Measurements from ENCODE around the gene SLC22A4. TPM values are rescaled to one million over a fixed set of nuclear protein-coding genes. Genes with fewer than 3 reads are reported as not detected.
A peak's percentile ranks its signal among the peaks of the same experiment; 100 is the strongest.

SLC22A4 gene
- total RNA-seq, 3 donors from 2014 or later: 2.7 to 13.4 (median 3.6) TPM

DNA sequence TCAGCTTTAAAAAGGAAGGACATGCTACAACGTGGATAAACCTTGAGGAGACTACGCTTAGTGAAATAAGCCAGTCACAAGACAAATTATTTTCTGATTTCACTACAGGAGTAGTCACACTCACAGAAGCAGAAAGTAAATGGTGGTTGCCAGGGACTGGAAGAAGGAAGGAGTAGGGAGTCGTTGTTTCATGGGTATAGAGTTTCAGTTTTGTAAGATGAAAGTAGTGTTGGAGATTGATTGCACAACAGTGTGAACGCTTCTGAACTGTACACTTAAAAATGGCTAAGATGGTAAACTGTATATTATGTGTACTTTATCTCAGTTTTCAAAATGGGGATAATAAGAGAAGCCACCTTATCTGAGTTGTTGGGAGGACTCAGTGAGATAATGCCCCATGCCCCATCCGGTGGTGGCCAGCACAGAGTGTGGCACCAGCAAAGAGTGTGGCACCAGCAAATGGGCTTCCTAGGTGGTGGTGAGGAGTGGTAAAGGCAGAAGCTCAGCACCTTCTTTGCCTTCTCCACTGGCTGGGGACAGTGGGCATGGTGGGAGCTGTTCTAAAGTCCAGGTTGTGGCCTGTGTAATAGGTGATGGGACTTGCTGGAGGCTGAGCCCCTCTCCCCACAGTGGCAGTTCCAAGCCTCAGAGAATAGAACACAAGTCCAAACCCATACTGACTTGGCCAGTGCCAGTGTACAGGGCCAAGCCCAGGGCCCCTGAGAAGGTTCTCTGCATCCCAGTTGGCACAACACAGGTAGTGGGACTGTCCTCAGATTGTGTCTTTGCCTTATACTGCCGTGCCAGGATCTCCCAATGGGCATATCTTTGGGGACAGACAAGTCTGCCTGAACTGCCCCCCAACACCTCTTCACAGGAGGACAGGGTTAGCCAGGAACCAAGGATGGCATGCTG lies 4.4 kb downstream of the SLC22A4 start:
- H3K4me1 ChIP-seq (ENCODE audit: low read depth): peaks cover 25% of the 10 kb centered on the region
- intact Hi-C loops (cut with DNase I, micrococcal nuclease): no loop called here
- no peaks in the 10 kb centered on the region for H3K9me3 ChIP-seq
- H3K36me3 ChIP-seq (ENCODE audit: low read depth): no peaks in the 10 kb centered on the region
- DNase-seq: no peak
- TF ChIP-seq, protein P1, sequence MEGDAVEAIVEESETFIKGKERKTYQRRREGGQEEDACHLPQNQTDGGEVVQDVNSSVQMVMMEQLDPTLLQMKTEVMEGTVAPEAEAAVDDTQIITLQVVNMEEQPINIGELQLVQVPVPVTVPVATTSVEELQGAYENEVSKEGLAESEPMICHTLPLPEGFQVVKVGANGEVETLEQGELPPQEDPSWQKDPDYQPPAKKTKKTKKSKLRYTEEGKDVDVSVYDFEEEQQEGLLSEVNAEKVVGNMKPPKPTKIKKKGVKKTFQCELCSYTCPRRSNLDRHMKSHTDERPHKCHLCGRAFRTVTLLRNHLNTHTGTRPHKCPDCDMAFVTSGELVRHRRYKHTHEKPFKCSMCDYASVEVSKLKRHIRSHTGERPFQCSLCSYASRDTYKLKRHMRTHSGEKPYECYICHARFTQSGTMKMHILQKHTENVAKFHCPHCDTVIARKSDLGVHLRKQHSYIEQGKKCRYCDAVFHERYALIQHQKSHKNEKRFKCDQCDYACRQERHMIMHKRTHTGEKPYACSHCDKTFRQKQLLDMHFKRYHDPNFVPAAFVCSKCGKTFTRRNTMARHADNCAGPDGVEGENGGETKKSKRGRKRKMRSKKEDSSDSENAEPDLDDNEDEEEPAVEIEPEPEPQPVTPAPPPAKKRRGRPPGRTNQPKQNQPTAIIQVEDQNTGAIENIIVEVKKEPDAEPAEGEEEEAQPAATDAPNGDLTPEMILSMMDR (IDR thresholded peaks at IDR 0.05): no peak
- no peak overlapping the region for H3K4me3 ChIP-seq
- no peak for ATAC-seq

DNA sequence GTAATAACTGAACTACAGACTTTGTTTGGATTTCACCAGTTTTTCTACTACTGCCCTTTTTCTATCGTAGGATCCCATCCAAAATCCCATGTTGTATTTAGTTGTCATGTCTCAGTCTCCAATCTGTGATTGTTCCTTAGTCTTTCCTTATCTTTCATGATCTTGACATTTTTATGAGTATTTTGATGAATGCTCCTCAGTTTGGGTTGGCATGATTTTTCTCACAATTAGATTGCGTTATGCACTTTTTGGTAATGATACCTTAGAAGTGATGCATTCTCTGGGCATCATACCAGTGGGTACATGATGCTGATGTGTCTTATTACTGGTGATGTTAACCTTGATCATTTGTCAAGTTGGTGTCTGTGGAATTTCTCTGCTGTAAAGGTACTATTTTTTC lies 5.7 kb downstream of the SLC22A4 start:
- ATAC-seq (no peak), DNase-seq (no peak)
- H3K36me3 ChIP-seq (ENCODE audit: low read depth): no peaks in the 10 kb centered on the region
- TF ChIP-seq, protein P1 (IDR thresholded peaks at IDR 0.05): no peak
- peaks cover 2% of the 10 kb centered on the region for H3K9me3 ChIP-seq
- peaks cover 22% of the 10 kb centered on the region for H3K4me1 ChIP-seq (ENCODE audit: low read depth)
- intact Hi-C loops (cut with DNase I, micrococcal nuclease): no loop called here
- no peak overlapping the region for H3K4me3 ChIP-seq

DNA sequence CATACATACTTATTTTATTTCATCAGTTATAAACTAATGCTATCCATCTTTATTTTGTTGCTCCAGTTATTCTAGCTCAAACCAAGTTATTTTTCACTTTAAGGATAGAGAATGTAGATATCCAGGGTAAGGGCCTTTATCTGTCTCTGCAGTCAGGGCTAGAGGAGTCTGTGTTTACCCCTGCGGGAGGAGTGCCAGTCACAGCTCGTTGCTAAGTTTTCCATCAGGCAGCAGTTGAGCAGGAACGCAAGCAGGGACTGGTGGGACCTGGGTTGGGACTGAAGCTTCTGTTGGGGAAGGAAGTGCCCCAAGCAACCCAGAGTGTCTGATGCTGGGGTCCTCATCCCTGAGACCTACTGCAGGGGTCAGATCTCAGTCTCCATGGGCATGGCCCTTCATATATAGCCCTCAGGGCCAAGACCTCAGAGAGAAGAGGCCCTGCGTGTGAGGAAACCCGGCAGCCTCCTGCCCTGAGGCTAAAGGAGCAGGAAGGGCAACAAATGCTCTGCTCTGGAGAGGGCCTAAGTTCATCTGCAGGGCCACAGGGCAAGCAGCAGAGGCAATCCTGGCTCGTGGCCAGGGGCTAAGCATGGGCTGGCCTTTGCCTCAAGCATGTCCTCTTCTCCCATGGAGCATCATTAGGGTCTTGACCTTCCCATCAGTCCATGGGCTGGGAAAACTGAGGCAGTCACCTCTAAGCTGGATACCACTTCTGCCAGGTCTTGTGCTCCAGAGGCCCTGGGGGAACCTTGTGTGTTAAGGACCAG lies 6.6 kb downstream of the SLC22A4 start:
- ATAC-seq (peak; percentile 34), DNase-seq (no peak)
- intact Hi-C loops (cut with DNase I, micrococcal nuclease): no loop called here
- H3K4me3 ChIP-seq: no peak overlapping the region
- peaks cover 9% of the 10 kb centered on the region for H3K9me3 ChIP-seq
- TF ChIP-seq, protein P1 (IDR thresholded peaks at IDR 0.05): no peak
- H3K4me1 ChIP-seq (ENCODE audit: low read depth): peaks cover 16% of the 10 kb centered on the region
- no peaks in the 10 kb centered on the region for H3K36me3 ChIP-seq (ENCODE audit: low read depth)

DNA sequence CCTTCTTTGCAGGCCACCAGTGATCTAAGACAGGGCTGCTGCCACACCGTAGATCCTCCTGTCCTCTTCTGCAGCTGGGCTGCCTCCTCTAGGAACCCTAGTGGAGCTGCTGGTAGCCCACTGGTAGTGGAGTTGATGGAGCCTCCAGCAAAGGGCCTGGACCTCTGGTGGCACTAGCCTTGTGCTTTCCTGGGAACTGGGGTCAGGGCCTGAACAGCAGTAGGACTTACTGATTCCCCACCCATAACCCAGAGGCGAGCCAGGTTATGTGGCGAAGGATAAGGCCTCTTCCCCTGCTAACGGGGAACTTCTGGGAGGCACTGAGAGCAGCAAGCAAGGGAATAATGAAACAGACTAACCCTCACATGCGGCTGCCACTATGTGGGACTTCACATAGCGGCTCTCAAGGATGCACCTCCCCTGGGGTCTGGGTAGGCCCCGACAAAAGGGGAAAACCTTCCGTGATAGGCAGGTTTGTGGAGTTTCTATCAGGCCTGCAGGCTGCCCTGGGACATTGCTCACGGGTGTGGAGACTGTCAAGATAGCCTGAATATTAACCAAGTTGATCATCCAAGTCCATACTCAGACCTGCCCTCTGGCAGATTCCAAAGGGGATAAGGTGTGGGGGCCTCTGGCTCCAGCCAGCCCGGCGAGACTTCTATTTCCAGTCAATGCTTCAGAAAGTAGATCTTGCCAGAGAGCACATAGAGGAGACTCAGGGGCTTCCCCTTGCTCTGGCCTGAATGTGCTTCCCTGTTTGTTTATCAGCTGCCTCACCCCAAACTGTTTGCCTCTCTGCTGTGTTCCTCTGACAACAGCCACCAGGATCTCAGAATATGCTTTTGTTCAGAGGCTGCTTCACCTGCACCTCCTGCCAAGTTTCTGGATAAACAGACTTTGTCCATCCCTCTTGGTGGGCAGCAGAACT lies 7.4 kb downstream of the SLC22A4 start:
- TF ChIP-seq, protein P1 (IDR thresholded peaks at IDR 0.05): no peak
- intact Hi-C loops (cut with DNase I, micrococcal nuclease): no loop called here
- H3K36me3 ChIP-seq (ENCODE audit: low read depth): no peaks in the 10 kb centered on the region
- H3K4me1 ChIP-seq (ENCODE audit: low read depth): peaks cover 16% of the 10 kb centered on the region
- peaks cover 9% of the 10 kb centered on the region for H3K9me3 ChIP-seq
- ATAC-seq: peak; percentile 96
- H3K4me3 ChIP-seq: no peak overlapping the region
- peak in 1 of 3 donors; percentile 50 for DNase-seq

DNA sequence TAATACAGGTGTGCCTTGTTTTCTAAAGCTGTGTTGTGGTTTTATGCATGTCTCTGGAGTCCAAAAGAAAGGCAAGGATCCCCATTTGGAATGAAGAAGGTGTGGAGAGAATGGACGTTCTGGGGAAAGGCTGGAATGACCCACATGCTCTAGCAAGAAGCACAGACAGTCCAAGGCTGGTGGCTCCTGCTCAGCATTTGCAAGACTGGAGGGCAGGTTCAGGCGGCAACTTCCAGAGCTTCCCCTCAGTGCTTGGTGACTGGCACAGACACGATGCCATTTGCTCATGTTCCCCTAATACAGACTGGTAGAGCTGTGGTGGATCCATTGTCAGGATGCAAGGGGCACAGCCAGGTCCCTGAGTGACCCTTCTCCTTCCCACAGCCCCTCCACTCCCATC lies 8.2 kb downstream of the SLC22A4 start:
- no peak for ATAC-seq
- DNase-seq: no peak
- Histone ChIP-seq H3K4me1 (ENCODE audit: low read depth) (peaks cover 22% of the 10 kb centered on the region), H3K4me3 (no peak overlapping the region), H3K36me3 (ENCODE audit: low read depth) (no peaks in the 10 kb centered on the region), H3K9me3 (peaks cover 9% of the 10 kb centered on the region)
- TF ChIP-seq, protein P1 (IDR thresholded peaks at IDR 0.05): no peak
- intact Hi-C loops (cut with DNase I, micrococcal nuclease): no loop called here

Data from mucosa of descending colon (tissue), 3 donors.